ENCODE measurements around the gene CHMP4B.

- TF ChIP-seq CTCF (IDR thresholded peaks at IDR 0.05) = no peak
- TF ChIP-seq POLR2AphosphoS5 (IDR thresholded peaks at IDR 0.05) = no peak
- no peak for TF ChIP-seq POLR2A (IDR thresholded peaks at IDR 0.05)
- TF ChIP-seq EP300 (IDR thresholded peaks at IDR 0.05) = no peak
These were observed 48.6 kb downstream of the CHMP4B start for GRCh38 chr20:33859751-33860150.

All from sigmoid colon (tissue), 4 donors.